Lower leg skin (tissue), 4 donors: Measurements from ENCODE around the gene PRRG1. TPM values are rescaled to one million over a fixed set of nuclear protein-coding genes. Genes with fewer than 3 reads are reported as not detected.

ENCODE experiments used
- DNase-seq, 2 donors: peaks; one replicate each; pipeline ENCODE4 v3.0.0-alpha.2; 2019; ENCODE audit warnings: low spot score in 2 of 2
- H3K4me3 ChIP-seq: fragments of 200-600 bp; sonication (generic); 2 replicates; pipeline ENCODE4 v1.5.1; 2017; ENCODE audit warnings: mild to moderate bottlenecking, low read depth; ENCODE audit not compliant: poor library complexity, severe bottlenecking
- CTCF ChIP-seq, 3 donors: fragments of 450-650 bp; IDR thresholded peaks; one replicate each; pipeline ENCODE4 v1.5.1; 2016; ENCODE audit warnings: antibody characterized with exemption in 3 of 3, mild to moderate bottlenecking in 3 of 3, moderate library complexity in 2 of 3
- POLR2A ChIP-seq, 2 donors: fragments of 450-650 bp; IDR thresholded peaks; one replicate each; pipeline ENCODE4 v1.6.1; 2016 to 2017; ENCODE audit warnings: antibody characterized with exemption in 2 of 2, mild to moderate bottlenecking in 1 of 2, moderate library complexity in 1 of 2
- WGBS, 2 donors: methylation state at CpG; one replicate each; pipeline ENCODE4 v1.1.5; 2018; 5-methylcytosine and 5-hydroxymethylcytosine counted together
- intact Hi-C: fragments of 100-400 bp; cut with DNase I; formaldehyde crosslinking; loops from one replicate; pipeline ENCODE4 v1.15.0; 2023; ENCODE audit warnings: low total_unique reads
- total RNA-seq, 4 donors: library from RNA; depleted of rRNA; stranded (reverse); fragments of >200 nt; gene quantifications; one replicate each; pipeline ENCODE4 v1.1.0, GENCODE V29; 2016

PRRG1 gene
- total RNA-seq, 4 donors from 2014 or later, result 4.0 to 8.1 (median 6.1) TPM

- intact Hi-C loops, result no loop called here
- 35 to 47% methylated on average over 11 of the region's 11 CpGs for WGBS, 2 donors
- no peak for DNase-seq
- TF ChIP-seq POLR2A (IDR thresholded peaks at IDR 0.05), result no peak
- no peak for TF ChIP-seq CTCF (IDR thresholded peaks at IDR 0.05)
- H3K4me3 ChIP-seq, result no peak overlapping the region
These were observed 763 bp upstream of the PRRG1 start for GRCh38 chrX:37348231-37348970.

- TF ChIP-seq POLR2A (IDR thresholded peaks at IDR 0.05) (no peak), CTCF (IDR thresholded peaks at IDR 0.05) (no peak)
- DNase-seq, result no peak
- no peak overlapping the region for H3K4me3 ChIP-seq
- whole genome bisulfite sequencing, 2 donors, result 1 to 35% methylated on average over 15 to 18 of the region's 18 CpGs
- intact Hi-C loops, result no loop called here
These were observed 268 bp upstream of the PRRG1 start for GRCh38 chrX:37348971-37349220.

GRCh38 chrX:37350034-37350365, 836 bp downstream of the PRRG1 start:
- TF ChIP-seq POLR2A (IDR thresholded peaks at IDR 0.05) (no peak), CTCF (IDR thresholded peaks at IDR 0.05) (no peak)
- WGBS, 2 donors, result 0 to 38% methylated on average over 8 of the region's 8 CpGs
- DNase-seq, result no peak
- peak overlapping the region; percentile 45 for H3K4me3 ChIP-seq
- intact Hi-C loops, result no loop called here

- no peak overlapping the region for H3K4me3 ChIP-seq
- DNase-seq, result no peak
- intact Hi-C loops, result no loop called here
- no peak for TF ChIP-seq CTCF (IDR thresholded peaks at IDR 0.05)
- TF ChIP-seq POLR2A (IDR thresholded peaks at IDR 0.05), result no peak
- 73 to 80% methylated on average over 2 of the region's 2 CpGs for WGBS, 2 donors
These were observed 4.5 kb downstream of the PRRG1 start for GRCh38 chrX:37353646-37354045.

GRCh38 chrX:37357436-37357835, 8.3 kb downstream of the PRRG1 start:
- no peak for DNase-seq
- TF ChIP-seq CTCF (IDR thresholded peaks at IDR 0.05), result no peak
- TF ChIP-seq POLR2A (IDR thresholded peaks at IDR 0.05), result no peak
- 87 to 100% methylated on average over 3 of the region's 3 CpGs for WGBS, 2 donors
- intact Hi-C loops, result no loop called here
- H3K4me3 ChIP-seq, result no peak overlapping the region

- H3K4me3 ChIP-seq, result no peak overlapping the region
- intact Hi-C loops, result no loop called here
- 44 to 45% methylated on average over 2 of the region's 2 CpGs for WGBS, 2 donors
- no peak for TF ChIP-seq POLR2A (IDR thresholded peaks at IDR 0.05)
- no peak for DNase-seq
These were observed 12.4 kb downstream of the PRRG1 start for GRCh38 chrX:37361596-37361995.
